ENCODE data around the gene IFT43. TPM values are rescaled to one million over a fixed set of nuclear protein-coding genes. Genes with fewer than 3 reads are reported as not detected.
"Not testable (repeated sequence)": the region's sequence is repeated elsewhere in the genome, so short reads cannot be mapped to it uniquely, and the experiment has no call there.

Gene IFT43
- total RNA-seq, 1 experiment from 2014 or later = 56.1 TPM

DNA sequence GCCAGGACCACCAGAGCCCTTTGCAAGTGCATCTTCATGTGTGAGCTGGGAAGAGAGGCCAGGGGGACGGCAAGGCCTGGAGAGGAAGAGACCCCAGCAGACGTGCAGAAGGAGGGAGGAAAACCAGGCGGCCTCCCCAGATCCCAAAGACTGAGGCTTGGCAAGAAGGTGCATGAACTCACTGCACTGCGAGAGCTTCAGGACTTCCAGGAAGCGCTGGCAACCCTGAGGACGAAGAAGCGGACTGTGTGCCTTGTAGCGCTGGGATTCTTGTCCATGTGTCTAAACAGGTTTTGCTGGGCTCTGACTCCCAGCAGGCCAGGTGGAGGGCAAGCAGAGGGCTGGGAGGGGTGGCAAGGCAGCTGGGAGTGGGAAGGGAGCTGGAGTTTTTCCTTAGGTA is 4.7 kb upstream of the IFT43 start:
- DNase-seq (ENCODE audit: low spot score) = no peak

DNA sequence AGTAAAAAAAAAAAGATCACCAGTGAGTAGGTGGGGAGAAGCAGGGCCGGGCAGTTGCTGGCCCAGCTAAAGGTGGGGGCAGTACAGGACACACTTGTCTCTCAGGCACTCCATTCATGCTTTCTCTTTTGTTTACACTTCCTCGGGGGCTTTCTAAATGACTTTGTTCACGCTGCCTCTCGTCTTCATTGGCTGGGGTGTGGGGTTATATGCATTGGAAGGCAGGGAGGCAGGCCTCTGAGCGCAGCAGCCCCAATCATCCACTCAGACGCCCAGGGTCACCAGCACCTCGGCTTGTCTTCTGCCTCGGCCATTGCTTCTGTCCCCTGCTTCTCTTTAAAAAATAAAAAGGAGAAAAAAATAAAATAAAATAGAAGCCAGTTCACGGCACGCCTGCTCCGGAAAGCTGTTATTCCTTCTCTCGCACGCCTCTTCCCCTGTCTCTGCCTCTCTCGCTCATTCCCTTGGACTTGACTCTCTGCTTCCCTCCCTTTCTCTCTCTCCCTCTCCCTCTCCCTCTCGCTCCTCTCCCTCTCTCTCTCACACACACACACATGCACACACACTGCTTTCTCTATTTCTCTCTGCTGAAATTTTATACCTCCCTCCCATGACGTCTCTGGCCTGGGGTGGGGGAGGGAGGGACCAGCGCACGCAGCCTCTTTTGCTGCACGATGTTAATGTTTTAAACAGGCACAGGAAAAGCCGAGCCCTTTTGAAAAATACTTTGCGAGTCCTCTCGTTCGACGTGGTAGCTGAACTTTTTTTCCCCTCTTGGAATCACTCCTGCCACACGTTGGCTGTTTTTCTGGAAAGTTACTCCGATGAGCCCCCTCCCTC is 3.9 kb upstream of the IFT43 start, which contains the start of gene TGFB3:
Gene TGFB3 (minus strand): TSS at position 570 of the 840 bp plus-strand sequence. CDS start 1,102 bp downstream, outside the sequence.
- DNase-seq (ENCODE audit: low spot score) = peak; percentile 45

DNA sequence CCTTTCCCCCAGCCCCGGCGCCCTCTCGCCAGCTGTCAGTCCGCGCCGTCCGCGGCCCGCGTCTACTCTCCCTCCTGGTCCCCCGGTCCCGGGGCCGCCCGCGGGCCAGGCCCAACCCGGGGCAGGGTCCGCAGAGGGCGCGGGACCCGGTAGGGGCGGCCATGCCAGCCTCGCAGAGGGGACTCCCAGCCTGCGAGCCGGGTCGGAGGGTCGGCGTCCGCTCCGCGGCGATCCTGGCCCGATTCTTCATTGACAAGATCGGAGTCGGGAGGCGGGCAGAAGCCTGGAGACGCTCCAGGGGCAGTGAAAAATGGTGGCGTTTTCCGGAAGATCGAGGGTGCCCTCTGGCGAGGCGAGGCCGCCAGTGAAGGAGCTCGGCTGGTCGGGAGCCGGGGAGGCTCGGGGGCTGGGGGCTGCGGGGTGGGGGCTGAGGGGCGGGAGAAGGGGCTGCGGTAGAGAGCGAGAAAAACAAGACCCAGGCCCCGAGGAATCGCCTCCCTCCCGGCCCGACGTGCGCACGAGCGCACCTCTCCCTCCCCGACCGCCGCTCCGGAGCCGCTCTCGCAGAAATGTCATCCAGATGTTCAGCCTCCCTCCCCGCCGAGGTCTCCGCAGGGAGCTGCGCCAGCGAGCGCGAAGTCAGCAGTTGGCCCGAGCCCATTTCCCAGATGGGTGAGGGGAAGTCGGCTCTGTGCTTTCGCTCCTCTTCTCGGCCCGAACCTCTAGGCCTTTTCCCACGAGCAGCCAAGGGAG is 3.1 kb upstream of the IFT43 start:
- DNase-seq (ENCODE audit: low spot score) = peak; percentile 32

DNA sequence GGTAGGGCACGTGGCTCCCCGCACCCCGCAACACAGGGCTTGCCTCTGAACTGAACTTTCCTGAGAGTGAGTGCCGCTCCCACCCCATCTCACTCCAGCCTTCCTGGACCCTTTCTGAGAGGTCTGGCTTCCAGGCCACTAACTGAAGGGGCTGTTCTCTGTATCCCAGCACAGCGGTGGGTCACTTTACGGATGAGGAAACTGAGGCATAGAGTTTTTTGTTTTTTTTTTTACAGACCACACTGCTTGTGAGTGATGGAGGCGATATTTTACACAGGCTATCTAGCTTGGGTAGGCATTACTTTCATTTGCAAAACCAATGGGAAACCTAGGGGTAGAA is 2.6 kb upstream of the IFT43 start:
- no peak for DNase-seq (ENCODE audit: low spot score)

DNA sequence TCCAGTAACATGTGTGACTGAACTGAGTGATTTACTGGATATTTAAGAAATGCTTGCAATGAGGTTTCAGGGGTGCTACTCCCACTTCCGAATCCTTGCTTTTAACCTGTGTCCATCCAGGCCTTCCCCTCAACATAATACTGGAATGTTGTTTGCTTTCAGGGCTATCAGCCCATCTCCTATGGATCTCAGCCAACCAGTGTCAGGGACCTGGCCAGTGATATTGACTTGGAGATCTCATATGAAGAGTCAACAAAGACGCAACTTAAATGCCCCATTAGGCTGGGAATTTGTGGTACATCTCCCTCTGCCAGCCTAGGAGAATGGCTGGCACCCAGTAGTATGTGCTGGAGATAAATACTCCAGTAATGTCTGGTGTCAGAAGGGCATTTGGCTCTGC is 889 bp upstream of the IFT43 start:
- no peak for DNase-seq (ENCODE audit: low spot score)

DNA sequence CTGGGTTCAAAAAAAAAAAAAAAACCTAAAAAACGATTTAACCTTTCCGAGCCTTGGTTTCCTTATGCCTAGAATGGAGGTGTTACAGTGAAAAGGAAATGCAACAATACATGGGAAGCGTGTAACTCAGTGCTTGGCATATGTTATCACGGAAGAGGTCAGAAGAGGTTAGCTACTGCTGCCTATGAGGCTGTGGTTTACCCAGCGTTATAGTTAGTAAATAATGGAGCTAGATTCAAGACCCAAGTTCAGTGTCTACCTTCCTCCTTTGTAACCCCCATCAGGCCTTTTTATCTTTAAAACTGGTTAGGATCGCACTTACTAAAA is 839 bp downstream of the IFT43 start:
- no peak for DNase-seq (ENCODE audit: low spot score)

DNA sequence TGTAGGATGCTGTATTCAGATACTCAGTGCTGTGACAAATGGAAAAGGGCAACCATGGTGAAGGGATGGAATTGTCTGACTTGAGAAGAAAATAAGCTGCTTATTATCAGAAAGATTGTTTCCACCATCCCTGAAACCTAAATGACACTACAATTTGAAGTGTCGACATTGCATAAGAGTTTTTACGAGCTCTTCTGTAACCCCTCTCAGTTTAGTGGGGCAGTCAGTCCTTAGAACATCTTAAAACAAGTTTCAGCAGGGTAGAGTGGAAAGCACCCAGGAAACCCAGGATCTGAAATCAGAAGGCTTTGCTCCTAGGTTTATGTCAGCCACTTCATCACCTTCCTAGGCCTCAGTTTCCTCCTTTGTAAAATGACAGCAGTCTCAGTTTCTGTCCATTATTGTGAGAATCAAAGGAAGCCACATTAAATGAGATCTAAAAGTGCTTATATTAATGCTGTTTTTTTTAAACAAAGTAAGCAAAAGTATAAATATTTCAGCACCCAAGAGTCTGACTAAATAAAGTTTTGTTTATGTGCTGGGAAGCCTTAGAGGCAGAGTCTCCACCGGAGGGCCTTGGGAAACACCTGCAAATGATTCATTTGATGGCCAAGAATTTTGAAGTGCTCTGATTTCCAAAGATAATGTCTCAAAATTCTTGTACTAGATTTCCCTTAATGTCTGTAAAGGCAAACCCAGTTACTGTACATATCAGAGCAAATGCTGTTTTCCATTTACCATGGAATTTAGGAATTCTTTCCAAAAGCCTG is 1.8 kb downstream of the IFT43 start:
- no peak for DNase-seq (ENCODE audit: low spot score)

DNA sequence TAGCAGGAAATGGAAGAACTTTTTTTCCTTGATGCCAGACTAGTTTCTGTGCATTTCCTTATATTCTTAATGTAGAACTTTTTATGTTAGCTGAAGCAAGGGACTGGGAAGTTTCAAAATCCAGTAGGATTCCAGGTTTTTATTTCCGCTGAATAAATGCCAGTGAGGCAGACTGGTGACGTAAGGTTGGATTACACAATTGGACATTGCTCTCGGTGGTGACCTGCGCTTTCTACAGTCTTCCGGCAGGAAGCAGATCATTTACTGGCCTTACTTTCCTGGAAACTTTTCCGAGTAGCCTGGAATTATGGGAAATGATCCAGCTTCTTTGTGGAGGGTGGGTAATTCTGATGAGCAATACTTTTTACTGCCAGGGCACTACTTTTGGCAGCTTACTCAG is 3.6 kb downstream of the IFT43 start:
- DNase-seq (ENCODE audit: low spot score) = peak; percentile 11

DNA sequence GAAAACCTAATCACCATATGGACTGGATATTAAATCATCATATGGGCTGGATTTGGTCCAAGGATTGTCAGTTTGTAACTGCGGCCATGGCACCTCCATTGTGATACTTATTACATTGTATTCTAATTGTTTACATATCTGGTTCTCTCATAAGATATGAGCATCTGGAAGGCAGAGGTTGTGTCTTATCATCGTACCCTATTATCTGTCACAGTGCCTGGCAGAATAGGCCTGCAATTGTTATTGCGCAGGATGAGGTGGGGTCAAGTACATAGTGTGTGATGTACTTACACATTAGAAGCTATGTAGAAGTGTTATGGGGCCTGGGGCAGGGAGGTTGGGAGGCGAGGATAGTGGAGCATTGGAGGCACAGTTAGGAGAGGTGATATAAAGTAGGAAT is 4.7 kb downstream of the IFT43 start:
- DNase-seq (ENCODE audit: low spot score) = no peak

DNA sequence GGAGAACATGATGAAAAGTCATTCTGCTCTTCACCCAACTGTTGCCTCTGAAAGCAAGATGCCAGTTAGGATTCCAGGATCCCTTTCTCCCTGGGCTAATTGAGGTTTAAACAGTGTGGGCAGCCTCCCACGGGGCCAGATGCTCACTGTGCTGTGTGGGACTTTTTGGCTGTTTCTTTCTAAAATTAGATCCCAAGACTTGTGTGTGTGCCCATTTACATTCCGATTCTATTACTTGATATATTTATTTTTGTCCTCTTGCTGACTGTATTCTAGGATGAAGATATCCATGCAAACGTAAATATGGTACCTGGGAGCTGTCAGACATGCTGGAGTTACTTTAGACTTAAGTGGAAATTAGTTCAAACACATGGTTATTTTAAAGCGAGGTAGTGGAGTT is 6.2 kb downstream of the IFT43 start:
- no peak for DNase-seq (ENCODE audit: low spot score)

DNA sequence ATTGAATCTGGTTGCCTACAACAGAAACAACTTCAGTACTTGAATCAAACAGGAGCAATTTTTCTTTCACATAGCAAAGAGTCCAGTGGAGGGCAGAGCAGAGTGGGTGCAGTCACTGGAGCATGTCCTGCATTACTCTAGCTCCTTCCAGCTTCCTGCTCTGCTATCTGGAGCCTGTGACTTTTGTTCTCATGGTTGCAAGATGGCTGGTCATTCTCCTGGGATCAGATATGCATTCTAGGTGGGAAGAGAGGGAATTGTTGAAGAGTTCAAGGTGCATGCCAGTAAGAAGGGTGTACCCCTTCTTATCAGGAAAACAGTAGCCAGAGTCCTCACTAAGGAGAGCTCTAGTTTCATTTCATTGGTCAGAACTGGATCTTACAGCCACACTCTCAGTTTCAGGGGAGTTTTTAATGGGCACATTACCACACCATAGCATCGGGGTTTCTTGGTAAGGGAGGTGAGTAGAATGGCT is 8.0 kb downstream of the IFT43 start:
- DNase-seq (ENCODE audit: low spot score) = no peak

DNA sequence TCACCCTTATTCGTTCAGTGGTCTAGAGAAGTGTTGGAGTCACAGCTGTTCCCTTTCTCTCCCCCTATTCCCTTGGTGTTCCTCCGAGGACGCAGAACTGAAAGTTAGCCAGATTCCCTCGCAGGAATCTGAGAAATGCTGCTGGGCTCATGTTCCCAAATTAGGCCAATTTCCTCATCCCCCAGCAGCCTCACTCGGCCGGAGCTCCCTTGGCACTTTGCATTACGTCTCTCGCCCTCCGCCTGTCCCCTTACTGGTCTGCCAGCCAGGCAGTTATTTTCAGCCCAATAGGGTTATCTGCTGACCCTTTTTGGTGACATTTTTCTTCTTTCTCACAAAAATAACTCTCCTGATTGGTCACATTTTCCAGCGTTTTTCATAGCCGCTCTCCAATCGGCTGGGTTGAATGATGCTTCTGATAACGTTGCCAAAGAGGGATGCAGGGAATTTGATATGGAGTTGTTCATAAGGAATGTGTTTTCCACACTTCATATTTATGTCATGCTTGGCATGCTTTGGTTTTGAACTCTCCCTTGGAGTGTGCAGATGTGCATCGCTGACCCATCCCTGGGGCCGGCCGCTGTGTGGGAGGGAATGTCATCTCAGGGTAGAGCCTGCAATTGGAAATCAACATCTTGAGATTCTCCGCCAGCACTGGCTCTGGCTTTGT is 9.9 kb downstream of the IFT43 start:
- no peak for DNase-seq (ENCODE audit: low spot score)

DNA sequence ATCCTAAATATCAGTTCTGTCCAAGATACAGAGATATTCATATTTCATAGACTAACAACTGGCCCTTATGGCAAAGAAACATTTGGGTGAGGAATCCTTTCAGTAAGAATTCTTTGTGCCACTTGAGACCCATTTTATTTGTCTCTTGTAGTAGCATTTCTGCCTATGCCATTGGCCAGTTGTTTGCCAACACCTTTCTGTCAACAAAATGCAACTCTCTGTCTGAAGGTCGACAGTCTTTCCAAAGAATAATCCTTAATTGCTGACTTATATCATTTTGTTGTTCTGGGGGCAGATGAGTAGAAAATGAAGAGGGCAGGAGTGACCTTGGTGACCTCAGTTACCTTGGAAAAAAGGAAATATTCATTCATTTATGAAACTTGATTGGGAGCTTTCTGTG is 10.9 kb downstream of the IFT43 start:
- no peak for DNase-seq (ENCODE audit: low spot score)

DNA sequence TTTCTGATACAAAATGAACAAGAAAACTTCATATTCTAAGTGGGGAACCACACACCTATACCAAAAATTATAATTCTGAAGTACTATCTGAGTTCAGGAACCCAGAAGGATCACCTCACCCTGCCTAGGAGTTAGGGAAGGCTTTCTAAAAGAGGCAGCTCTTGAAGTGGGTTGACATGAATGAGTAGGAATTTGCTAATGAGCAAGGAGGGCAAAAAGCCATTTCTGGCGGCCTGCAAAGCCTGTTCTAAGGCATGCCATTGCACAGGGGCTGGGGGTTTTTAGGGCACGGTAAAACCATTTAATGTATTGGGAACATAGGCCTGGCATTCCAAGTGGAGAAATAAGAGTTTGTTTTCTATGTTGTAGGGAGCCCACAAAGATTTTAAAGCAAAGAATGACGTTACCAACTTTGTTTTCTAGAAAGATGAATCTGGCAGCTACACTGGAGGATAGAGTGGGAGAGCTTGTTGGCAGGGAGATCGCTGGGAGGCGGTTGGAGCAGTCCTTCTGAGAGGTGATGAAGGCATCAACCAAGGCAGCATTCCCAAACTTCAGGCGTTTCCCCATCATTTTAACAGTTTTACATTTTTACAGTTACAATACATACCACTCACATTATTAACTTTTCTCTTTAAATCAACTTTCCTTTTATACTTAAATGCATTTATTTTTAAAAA is 14.1 kb downstream of the IFT43 start:
- no peak for DNase-seq (ENCODE audit: low spot score)

DNA sequence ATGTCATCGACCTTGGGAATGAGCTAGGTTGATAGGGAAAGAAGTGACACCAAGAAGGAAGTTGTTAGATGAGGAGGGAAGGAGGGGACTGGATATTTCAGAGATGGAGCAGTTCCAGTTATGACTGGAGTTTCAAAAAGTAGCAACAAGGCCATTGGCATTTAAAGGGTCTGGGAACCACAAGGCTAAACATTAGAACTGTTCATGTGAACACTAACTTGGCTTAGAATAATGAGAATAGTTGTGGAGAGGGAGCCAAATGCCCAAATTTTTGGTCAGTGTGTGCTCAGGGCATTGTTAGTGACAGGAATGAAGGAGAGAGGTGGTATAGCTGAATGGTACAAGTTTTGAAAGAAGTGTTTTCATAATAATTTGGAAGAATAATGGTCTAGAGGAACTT is 16.8 kb downstream of the IFT43 start:
- DNase-seq (ENCODE audit: low spot score) = no peak

DNA sequence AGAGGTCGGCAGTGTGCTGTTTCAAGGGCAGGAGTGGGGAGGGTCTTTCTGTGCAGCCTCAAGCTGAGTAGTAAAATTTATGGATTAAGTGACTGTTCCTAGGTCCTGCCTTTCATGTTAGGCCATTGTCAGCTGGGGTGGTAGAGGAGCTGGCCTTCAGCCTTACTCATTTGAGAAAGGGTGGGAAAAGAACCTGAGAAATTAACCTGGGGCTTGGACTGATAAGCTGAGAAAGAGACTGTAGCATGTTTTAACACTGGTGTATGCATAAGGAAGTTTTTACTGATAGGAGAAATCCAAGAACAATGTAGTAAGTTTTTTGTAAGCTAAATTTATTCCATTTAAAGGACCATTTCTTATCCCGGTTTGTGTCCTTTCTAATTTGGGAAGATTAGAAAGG is 20.7 kb downstream of the IFT43 start:
- DNase-seq (ENCODE audit: low spot score) = no peak

DNA sequence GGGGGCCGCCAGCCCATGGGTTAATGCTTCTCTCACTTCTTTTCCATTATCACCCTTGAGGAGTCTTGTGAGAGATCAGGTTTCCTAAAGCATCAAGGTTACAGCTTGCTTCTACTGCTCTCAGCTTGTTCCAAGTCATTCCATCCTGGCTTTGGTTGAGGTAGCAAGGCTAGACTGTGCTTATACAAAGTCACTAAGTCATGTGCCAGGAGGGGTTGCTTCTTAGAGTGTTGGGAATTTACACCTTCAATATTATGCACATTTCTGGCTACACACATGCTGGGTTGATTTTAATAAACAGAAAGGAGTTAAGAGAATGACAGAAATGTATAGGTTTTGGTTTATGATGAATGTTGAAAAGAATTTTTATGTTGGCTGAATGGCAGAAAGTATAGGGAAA is 21.8 kb downstream of the IFT43 start:
- DNase-seq (ENCODE audit: low spot score) = no peak

DNA sequence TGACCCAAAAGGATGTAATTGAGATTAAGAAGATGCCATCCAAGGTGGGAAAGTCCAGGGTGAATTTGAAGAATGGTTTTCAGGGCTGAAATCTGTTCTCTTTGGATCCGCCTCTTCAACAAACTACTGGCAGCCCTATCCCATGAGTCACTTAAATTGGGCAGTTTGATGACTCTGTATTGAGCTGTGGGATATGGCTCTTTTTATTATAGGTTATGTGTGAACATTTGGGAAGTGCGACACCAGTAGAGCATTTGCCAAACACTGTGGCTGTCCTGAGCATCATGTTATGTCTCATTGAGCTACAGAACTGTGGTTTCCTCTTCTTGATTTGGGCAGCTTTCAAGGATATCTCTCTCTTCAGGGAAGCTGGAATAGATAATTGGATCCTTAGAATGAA is 22.3 kb downstream of the IFT43 start:
- no peak for DNase-seq (ENCODE audit: low spot score)

DNA sequence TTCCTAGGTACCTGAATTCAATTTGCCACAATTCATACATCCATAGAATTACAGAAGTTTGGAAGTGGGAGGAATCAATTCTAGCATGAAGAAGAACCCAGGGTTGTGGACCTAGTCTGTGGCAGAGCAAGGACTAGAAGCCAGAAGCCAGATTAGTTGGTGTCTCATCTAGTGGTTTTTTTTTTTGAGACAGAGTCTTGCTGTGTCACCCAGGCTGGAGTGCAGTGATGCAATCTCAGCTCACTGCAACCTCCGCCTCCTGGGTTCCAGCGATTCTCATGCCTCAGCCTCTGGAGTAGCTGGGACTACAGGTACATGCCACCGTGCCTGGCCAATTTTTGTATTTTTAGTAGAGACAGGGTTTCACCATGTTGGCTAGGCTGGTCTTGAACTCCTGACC is 24.1 kb downstream of the IFT43 start:
- DNase-seq (ENCODE audit: low spot score) = not testable (repeated sequence)

DNA sequence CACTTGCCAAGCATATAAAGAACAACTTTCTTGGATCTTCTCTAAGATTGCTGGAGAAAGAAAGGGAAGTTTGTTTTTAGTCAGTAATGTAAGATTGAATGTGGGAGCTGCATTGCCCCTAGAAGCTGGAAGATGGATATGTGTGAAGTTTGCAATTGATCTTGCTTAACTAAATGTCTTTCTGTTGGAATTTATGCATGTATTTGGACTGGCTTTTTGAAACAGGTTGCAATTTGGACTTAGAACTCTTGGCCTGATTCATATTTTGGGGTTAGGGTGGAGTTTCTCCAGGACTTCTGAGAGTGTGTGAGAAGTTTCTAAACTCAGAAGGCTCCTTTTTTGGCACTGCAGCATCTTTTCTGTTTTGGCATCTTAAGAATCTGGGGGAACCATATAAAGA is 26.4 kb downstream of the IFT43 start:
- DNase-seq (ENCODE audit: low spot score) = no peak

DNA sequence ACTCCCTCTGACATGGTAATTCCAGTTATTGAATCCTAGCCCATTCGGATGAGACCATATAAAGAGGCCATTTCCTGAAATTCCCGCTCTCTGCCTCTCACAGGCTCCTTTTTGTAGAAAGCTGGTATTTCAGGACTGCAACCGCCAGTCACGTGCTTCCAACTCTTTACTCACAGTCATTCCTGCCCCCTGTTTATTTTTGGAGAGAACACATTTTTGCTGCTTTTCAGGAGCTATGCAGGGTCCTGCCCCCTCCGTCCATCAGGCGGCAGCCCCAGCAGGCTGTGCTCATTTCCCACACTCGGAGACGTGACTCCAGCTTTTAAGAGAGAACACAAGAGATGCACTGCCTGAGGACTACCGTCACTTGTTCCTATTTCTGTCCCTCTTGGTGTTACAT is 26.8 kb downstream of the IFT43 start:
- DNase-seq (ENCODE audit: low spot score) = no peak

Measured in A172 (cell line).